ENCODE results near the gene MLC1. TPM values are rescaled to one million over a fixed set of nuclear protein-coding genes. Genes with fewer than 3 reads are reported as not detected.

The MLC1 gene
- total RNA-seq, 2 donors from 2014 or later, result 0.18 TPM; not detected in 1

DNA sequence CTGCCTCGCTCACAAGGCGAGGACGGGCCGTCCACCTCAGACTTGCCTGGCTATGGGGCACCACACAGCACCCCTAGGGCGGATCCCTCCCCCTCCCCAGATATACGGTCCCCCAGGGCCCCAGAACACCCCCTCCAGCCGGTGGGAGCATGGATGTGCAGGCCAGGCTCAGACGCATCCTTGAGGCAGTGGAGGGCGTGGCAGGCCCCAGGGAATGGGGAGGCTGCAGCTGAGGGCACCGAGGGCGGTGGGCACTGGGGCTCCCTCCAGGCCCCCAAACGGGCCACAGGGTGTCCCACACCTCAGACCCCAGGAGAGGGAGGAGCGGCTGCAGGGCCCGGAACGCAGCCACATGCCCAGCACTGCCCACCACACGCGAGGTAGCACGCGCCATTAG lies 39.2 kb downstream of the MLC1 start:
- H3K27me3 ChIP-seq (ENCODE audit: control insufficient read depth, insufficient read depth, low read length, poor library complexity, severe bottlenecking), result no peaks in the 10 kb centered on the region
- H3K9me3 ChIP-seq (ENCODE audit: control insufficient read depth, low read length), result no peaks in the 10 kb centered on the region
- 87% methylated on average over 14 to 19 of the region's 19 CpGs for WGBS, 2 experiments (ENCODE audit: insufficient coverage in 1 of 2, insufficient read length in 1 of 2)
- H3K27me3 Mint-ChIP-seq (ENCODE audit: insufficient read depth), result no peaks in the 10 kb centered on the region
- no peaks in the 10 kb centered on the region for H3K4me1 ChIP-seq (ENCODE audit: control insufficient read depth, insufficient read depth, low read length)
- no peak overlapping the region for H3K4me3 ChIP-seq (ENCODE audit: low read length)
- H3K27ac ChIP-seq (ENCODE audit: low read depth, low read length), result no peak overlapping the region
- H3K9ac ChIP-seq (ENCODE audit: extremely low read depth, low read length, poor library complexity, severe bottlenecking), result no peak overlapping the region
- H3K36me3 ChIP-seq (ENCODE audit: control insufficient read depth, insufficient read depth, low read length), result no peaks in the 10 kb centered on the region
- H3K36me3 Mint-ChIP-seq (ENCODE audit: low read depth), result no peaks in the 10 kb centered on the region
- no peak overlapping the region for H3K4me3 Mint-ChIP-seq
- TF ChIP-seq, protein P1, sequence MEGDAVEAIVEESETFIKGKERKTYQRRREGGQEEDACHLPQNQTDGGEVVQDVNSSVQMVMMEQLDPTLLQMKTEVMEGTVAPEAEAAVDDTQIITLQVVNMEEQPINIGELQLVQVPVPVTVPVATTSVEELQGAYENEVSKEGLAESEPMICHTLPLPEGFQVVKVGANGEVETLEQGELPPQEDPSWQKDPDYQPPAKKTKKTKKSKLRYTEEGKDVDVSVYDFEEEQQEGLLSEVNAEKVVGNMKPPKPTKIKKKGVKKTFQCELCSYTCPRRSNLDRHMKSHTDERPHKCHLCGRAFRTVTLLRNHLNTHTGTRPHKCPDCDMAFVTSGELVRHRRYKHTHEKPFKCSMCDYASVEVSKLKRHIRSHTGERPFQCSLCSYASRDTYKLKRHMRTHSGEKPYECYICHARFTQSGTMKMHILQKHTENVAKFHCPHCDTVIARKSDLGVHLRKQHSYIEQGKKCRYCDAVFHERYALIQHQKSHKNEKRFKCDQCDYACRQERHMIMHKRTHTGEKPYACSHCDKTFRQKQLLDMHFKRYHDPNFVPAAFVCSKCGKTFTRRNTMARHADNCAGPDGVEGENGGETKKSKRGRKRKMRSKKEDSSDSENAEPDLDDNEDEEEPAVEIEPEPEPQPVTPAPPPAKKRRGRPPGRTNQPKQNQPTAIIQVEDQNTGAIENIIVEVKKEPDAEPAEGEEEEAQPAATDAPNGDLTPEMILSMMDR (conservative IDR thresholded peaks at IDR 0.05), result no peak
- H3K27ac Mint-ChIP-seq, result no peak overlapping the region
- no peaks in the 10 kb centered on the region for H3K9me3 Mint-ChIP-seq
- no peak for DNase-seq
- H3K4me1 Mint-ChIP-seq, result no peaks in the 10 kb centered on the region

DNA sequence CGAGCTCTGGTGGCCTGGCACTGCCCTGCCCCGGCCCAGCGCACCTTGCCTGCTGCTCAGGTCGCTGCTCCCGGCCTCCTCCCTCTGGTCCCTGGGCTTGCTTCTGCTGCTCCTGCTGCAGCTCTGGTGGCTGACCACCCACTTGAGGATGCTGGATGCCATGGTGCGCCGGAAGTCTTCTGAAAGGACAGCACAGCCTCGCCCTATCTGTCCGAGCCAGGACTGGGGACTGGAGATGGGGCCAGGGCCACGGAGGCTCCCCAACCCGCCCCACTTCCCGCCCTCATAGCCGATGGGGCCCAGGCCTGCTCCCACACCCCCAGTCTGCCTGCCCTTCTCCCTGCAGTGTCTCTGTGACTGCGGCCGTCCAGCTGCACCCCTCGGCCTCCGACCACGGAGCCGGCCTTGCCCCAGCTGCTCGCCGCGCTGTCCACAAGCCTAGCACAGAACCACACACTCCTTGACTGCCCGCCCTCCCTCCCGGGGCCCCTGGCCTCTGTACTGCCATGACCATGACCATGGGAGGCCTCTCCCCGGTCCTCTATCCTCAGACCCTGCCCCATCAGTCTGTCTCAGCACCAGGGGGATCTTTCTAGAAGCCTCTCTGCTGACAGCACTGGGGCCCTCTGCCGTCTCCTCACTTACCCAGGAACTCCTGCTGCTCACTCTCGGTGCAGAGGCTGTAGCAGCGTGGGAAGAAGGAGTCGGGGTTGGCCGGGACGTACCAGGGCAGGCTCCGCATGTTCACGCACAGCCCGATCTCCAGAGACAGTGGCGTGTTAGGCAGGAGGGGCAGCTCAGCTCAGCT lies 39.8 kb downstream of the MLC1 start:
- no peaks in the 10 kb centered on the region for H3K9me3 ChIP-seq (ENCODE audit: control insufficient read depth, low read length)
- H3K4me1 Mint-ChIP-seq, result no peaks in the 10 kb centered on the region
- DNase-seq, result no peak
- no peaks in the 10 kb centered on the region for H3K4me1 ChIP-seq (ENCODE audit: control insufficient read depth, insufficient read depth, low read length)
- H3K27me3 Mint-ChIP-seq (ENCODE audit: insufficient read depth), result no peaks in the 10 kb centered on the region
- no peak overlapping the region for H3K27ac ChIP-seq (ENCODE audit: low read depth, low read length)
- no peak overlapping the region for H3K4me3 ChIP-seq (ENCODE audit: low read length)
- TF ChIP-seq, protein P1 (conservative IDR thresholded peaks at IDR 0.05), result no peak
- no peaks in the 10 kb centered on the region for H3K27me3 ChIP-seq (ENCODE audit: control insufficient read depth, insufficient read depth, low read length, poor library complexity, severe bottlenecking)
- no peaks in the 10 kb centered on the region for H3K9me3 Mint-ChIP-seq
- no peak overlapping the region for H3K27ac Mint-ChIP-seq
- no peaks in the 10 kb centered on the region for H3K36me3 Mint-ChIP-seq (ENCODE audit: low read depth)
- WGBS, 2 experiments (ENCODE audit: insufficient coverage in 1 of 2, insufficient read length in 1 of 2), result 86 to 91% methylated on average over 8 to 35 of the region's 35 CpGs
- no peak overlapping the region for H3K4me3 Mint-ChIP-seq
- H3K9ac ChIP-seq (ENCODE audit: extremely low read depth, low read length, poor library complexity, severe bottlenecking), result no peak overlapping the region
- no peaks in the 10 kb centered on the region for H3K36me3 ChIP-seq (ENCODE audit: control insufficient read depth, insufficient read depth, low read length)

DNA sequence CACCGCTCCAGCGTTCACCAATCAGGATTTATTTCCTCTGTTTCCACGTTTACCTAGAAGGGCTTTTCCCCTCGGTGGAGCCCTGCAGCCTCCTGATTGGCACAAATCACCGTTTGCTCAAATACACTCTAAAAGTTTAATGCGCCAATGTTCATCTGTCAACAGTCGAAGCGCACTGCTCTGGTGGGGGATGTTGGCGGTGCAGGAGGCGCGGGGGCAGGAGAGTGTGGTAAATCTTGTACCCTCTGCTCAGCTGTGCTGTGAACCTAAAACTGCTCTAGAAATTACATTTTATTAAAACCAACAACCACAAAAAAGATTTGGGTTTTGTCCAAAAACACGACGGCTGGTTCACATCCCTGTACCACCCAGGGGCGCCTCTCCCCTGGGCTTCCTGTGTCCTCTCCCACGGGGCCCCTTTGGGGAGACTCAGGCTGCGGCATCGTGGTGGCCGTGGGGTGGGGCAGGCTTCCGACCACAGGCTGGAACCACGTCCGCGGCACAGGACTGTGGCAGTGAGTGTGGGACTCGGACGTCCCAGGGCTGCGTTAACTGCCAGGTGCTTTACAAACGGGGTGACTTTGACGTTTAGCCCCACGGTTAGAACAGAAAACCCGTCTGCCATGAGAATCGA lies 40.6 kb downstream of the MLC1 start:
- Histone ChIP-seq H3K27ac (ENCODE audit: low read depth, low read length) (no peak overlapping the region), H3K4me1 (ENCODE audit: control insufficient read depth, insufficient read depth, low read length) (no peaks in the 10 kb centered on the region), H3K9ac (ENCODE audit: extremely low read depth, low read length, poor library complexity, severe bottlenecking) (no peak overlapping the region), H3K36me3 (ENCODE audit: control insufficient read depth, insufficient read depth, low read length) (no peaks in the 10 kb centered on the region), H3K27me3 (ENCODE audit: control insufficient read depth, insufficient read depth, low read length, poor library complexity, severe bottlenecking) (no peaks in the 10 kb centered on the region), H3K9me3 (ENCODE audit: control insufficient read depth, low read length) (no peaks in the 10 kb centered on the region), H3K4me3 (ENCODE audit: low read length) (no peak overlapping the region)
- DNase-seq, result no peak
- H3K4me1 Mint-ChIP-seq, result no peaks in the 10 kb centered on the region
- TF ChIP-seq, protein P1 (conservative IDR thresholded peaks at IDR 0.05), result no peak
- no peaks in the 10 kb centered on the region for H3K36me3 Mint-ChIP-seq (ENCODE audit: low read depth)
- H3K27ac Mint-ChIP-seq, result no peak overlapping the region
- no peaks in the 10 kb centered on the region for H3K9me3 Mint-ChIP-seq
- no peak overlapping the region for H3K4me3 Mint-ChIP-seq
- 89 to 92% methylated on average over 20 to 30 of the region's 30 CpGs for WGBS, 2 experiments (ENCODE audit: insufficient coverage in 1 of 2, insufficient read length in 1 of 2)
- no peaks in the 10 kb centered on the region for H3K27me3 Mint-ChIP-seq (ENCODE audit: insufficient read depth)

All from endodermal cell (in vitro differentiated cells).